OCI-LY3 (cell line): ENCODE results near the gene GON4L.
"Not testable (repeated sequence)": the region's sequence is repeated elsewhere in the genome, so short reads cannot be mapped to it uniquely, and the experiment has no call there.

Experiments used
- H2AFZ ChIP-seq: fragments of 200-600, 300-600 bp; shearing (Covaris generic); 2 replicates; pipeline ENCODE4 v1.6.0; 2014; ENCODE audit warnings: antibody characterized with exemption, low read depth, low read length
- H3K27ac ChIP-seq: fragments of 200-600, 300-600 bp; sonication (generic); 2 replicates; pipeline ENCODE4 v1.5.1; 2014; ENCODE audit warnings: mild to moderate bottlenecking, low read length, moderate library complexity, mixed read lengths
- H3K27me3 ChIP-seq: fragments of 200-600, 300-600 bp; sonication (generic); 2 replicates; pipeline ENCODE4 v1.6.1; 2014; ENCODE audit warnings: low read depth, low read length, mixed read lengths
- H3K36me3 ChIP-seq: fragments of 200-600, 300-600 bp; sonication (generic); replicated peaks from 2 replicates; pipeline ENCODE3; 2014; ENCODE audit warnings: low read depth, low read length, mixed read lengths
- H3K4me1 ChIP-seq: fragments of 300-600, 200-600 bp; sonication (generic); 2 replicates; pipeline ENCODE4 v1.6.1; 2014; ENCODE audit warnings: low read length, mixed read lengths
- H3K4me2 ChIP-seq: fragments of 200-600, 300-600 bp; sonication (generic); 2 replicates; pipeline ENCODE4 v1.6.1; 2014; ENCODE audit warnings: low read length, mixed read lengths
- H3K4me3 ChIP-seq: fragments of 300-600, 200-600 bp; sonication (generic); 2 replicates; pipeline ENCODE4 v1.5.1; 2014; ENCODE audit warnings: antibody characterized with exemption, mild to moderate bottlenecking, low read length, moderate library complexity
- H3K79me2 ChIP-seq: fragments of 300-600, 200-600 bp; shearing (Covaris generic); 2 replicates; pipeline ENCODE4 v1.6.1; 2014; ENCODE audit warnings: mild to moderate bottlenecking, low read length, mixed read lengths
- H3K9ac ChIP-seq: fragments of 300-600, 200-600 bp; shearing (Covaris generic); 2 replicates; pipeline ENCODE4 v1.6.0; 2014; ENCODE audit warnings: mild to moderate bottlenecking, low read length, moderate library complexity
- H3K9me3 ChIP-seq: fragments of 200-600, 300-600 bp; shearing (Covaris generic); 2 replicates; pipeline ENCODE4 v1.6.1; 2014; ENCODE audit warnings: low read length, mixed read lengths; ENCODE audit not compliant: insufficient read depth
- H4K20me1 ChIP-seq: fragments of 200-600, 300-600 bp; sonication (generic); 2 replicates; pipeline ENCODE4 v1.6.1; 2016; ENCODE audit warnings: low read length, mixed read lengths; ENCODE audit not compliant: insufficient read depth
- CTCF ChIP-seq: fragments of 200-600, 300-600 bp; sonication (generic); IDR thresholded peaks from 2 replicates; pipeline ENCODE4 v1.5.1; 2014; ENCODE audit warnings: antibody characterized with exemption, low read length, low read depth
- EZH2phosphoT487 ChIP-seq: fragments of 200-600 bp; shearing (Covaris generic); IDR thresholded peaks from 2 replicates; pipeline ENCODE4 v1.6.1; 2018; ENCODE audit warnings: antibody characterized with exemption, mixed run types, low read depth

The GON4L gene

GRCh38 chr1:155747586-155747985 lies 109.4 kb downstream of the GON4L start:
- not testable (repeated sequence) for H3K79me2 ChIP-seq, H4K20me1 ChIP-seq, H3K9ac ChIP-seq

DNA sequence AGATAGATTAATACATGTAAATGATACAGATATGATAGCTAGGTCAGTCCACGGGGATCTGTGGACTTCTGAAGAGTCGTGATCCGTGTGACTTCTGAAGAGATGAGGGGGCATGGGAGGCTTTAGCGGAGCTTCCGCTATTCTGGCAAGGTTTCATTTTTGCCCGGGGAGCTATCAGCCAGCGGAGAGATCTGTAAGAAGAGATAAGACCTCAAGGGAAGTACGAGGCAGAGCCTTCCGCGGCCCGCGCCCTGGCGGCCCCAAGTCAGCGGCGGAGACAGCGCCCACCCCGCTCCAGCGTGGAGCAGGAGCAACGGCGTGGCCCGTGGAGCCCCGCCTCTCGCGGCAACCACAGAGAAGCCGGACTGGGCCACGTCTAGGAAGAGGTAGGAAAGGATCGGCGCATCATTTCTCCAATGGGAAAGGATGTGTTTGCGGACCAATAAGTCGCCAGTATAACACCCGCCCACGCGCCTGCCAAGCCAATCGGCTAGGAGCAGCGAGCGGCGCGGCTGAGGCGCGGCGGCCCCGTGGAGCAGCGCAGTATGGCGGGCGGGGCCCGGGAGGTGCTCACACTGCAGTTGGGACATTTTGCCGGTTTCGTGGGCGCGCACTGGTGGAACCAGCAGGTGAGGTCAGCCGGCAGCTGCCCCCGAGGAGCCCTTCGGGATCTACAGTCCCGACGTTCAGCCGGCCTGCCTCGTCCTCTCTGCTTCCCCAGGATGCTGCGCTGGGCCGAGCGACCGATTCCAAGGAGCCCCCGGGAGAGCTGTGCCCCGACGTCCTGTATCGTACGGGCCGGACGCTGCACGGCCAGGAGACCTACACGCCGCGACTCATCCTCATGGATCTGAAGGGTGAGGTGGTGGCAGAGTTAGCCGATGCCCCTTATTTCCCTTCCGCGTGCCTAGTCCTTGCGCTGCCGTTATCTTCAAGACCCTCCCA lies 111.5 kb downstream of the GON4L start:
- not testable (repeated sequence) for H3K9me3 ChIP-seq, H3K27me3 ChIP-seq, H3K79me2 ChIP-seq, H3K36me3 ChIP-seq, H3K4me1 ChIP-seq, H4K20me1 ChIP-seq
- H3K4me3 ChIP-seq: peak overlapping the region; percentile 78
- H3K27ac ChIP-seq: peak overlapping the region; percentile 55
- peak overlapping the region; percentile 70 for H3K4me2 ChIP-seq
- H2AFZ ChIP-seq: peak overlapping the region; percentile 84
- peak overlapping the region; percentile 80 for H3K9ac ChIP-seq

More at GRCh38 chr1:155747586-155747985, 109.4 kb downstream of the GON4L start:
- not testable (repeated sequence) for H3K27ac ChIP-seq, H3K36me3 ChIP-seq, H3K27me3 ChIP-seq, H3K4me2 ChIP-seq, H3K4me1 ChIP-seq, H2AFZ ChIP-seq, H3K9me3 ChIP-seq, H3K4me3 ChIP-seq

GRCh38 chr1:155744711-155745283 lies 112.2 kb downstream of the GON4L start:
- H3K79me2 ChIP-seq: no peaks in the 10 kb centered on the region
- no peaks in the 10 kb centered on the region for H3K9me3 ChIP-seq
- H3K27ac ChIP-seq: peak overlapping the region; percentile 55
- no peaks in the 10 kb centered on the region for H4K20me1 ChIP-seq
- H3K36me3 ChIP-seq: peaks cover 2% of the 10 kb centered on the region
- peak overlapping the region; percentile 78 for H3K4me3 ChIP-seq
- H3K4me2 ChIP-seq: peak overlapping the region; percentile 70
- no peak for TF ChIP-seq CTCF
- TF ChIP-seq EZH2phosphoT487: no peak
- peak overlapping the region; percentile 80 for H3K9ac ChIP-seq
- no peaks in the 10 kb centered on the region for H3K27me3 ChIP-seq
- peaks cover 4% of the 10 kb centered on the region for H3K4me1 ChIP-seq
- H2AFZ ChIP-seq: peak overlapping the region; percentile 84

- Histone ChIP-seq H3K9ac (no peak overlapping the region), H3K27ac (no peak overlapping the region), H3K9me3 (no peaks in the 10 kb centered on the region), H3K27me3 (no peaks in the 10 kb centered on the region), H3K79me2 (no peaks in the 10 kb centered on the region), H3K36me3 (peaks cover 16% of the 10 kb centered on the region), H4K20me1 (no peaks in the 10 kb centered on the region), H3K4me2 (no peak overlapping the region), H2AFZ (no peak overlapping the region), H3K4me3 (no peak overlapping the region), H3K4me1 (peaks cover 4% of the 10 kb centered on the region)
- TF ChIP-seq CTCF (no peak), EZH2phosphoT487 (no peak)
These were observed 115.1 kb downstream of the GON4L start for GRCh38 chr1:155741908-155742307.

GRCh38 chr1:155740995-155741394 lies 116.0 kb downstream of the GON4L start:
- Histone ChIP-seq H3K79me2 (no peaks in the 10 kb centered on the region), H3K4me1 (peaks cover 4% of the 10 kb centered on the region), H3K27ac (no peak overlapping the region), H3K4me2 (no peak overlapping the region), H4K20me1 (no peaks in the 10 kb centered on the region), H3K4me3 (no peak overlapping the region), H2AFZ (no peak overlapping the region), H3K9me3 (no peaks in the 10 kb centered on the region), H3K36me3 (peaks cover 25% of the 10 kb centered on the region), H3K27me3 (no peaks in the 10 kb centered on the region), H3K9ac (no peak overlapping the region)
- no peak for TF ChIP-seq EZH2phosphoT487
- TF ChIP-seq CTCF: no peak
